Smooth muscle cell (in vitro differentiated cells): Measurements from ENCODE around the gene LGALS4. TPM values are rescaled to one million over a fixed set of nuclear protein-coding genes. Genes with fewer than 3 reads are reported as not detected.

Experiments used
- DNase-seq: peaks from one replicate; lab custom pipeline; 2025; ENCODE audit not compliant: unreplicated experiment; lab: John Stamatoyannopoulos, UW
- H2AFZ ChIP-seq: fragments of 200-600 bp; sonication (generic); 2 replicates; pipeline ENCODE4 v1.6.0; 2016; ENCODE audit warnings: antibody characterized with exemption, low read depth, mild to moderate bottlenecking
- H3F3A ChIP-seq: fragments of 200-600 bp; sonication (generic); 2 replicates; pipeline ENCODE4 v1.6.0; 2017; ENCODE audit warnings: antibody characterized with exemption, low read depth
- H3K27ac ChIP-seq: fragments of 200-600 bp; sonication (generic); 2 replicates; pipeline ENCODE4 v1.5.1; 2016; ENCODE audit warnings: low read depth, mild to moderate bottlenecking
- H3K27me3 ChIP-seq: fragments of 200-600 bp; sonication (generic); 2 replicates; pipeline ENCODE4 v1.6.1; 2016; ENCODE audit warnings: low read depth, mild to moderate bottlenecking
- H3K36me3 ChIP-seq: fragments of 200-600 bp; sonication (generic); 2 replicates; pipeline ENCODE4 v1.5.1; 2016; ENCODE audit warnings: low read depth
- H3K4me1 ChIP-seq: fragments of 200-600 bp; sonication (generic); 2 replicates; pipeline ENCODE4 v1.5.1; 2016; ENCODE audit warnings: low read depth
- H3K4me2 ChIP-seq: fragments of 200-600 bp; sonication (generic); 2 replicates; pipeline ENCODE4 v1.6.0; 2016; ENCODE audit warnings: mild to moderate bottlenecking
- H3K4me3 ChIP-seq: fragments of 200-600 bp; sonication (generic); 2 replicates; pipeline ENCODE4 v1.5.1; 2016; ENCODE audit warnings: mild to moderate bottlenecking
- H3K79me2 ChIP-seq: fragments of 200-600 bp; sonication (generic); 2 replicates; pipeline ENCODE4 v1.6.0; 2016; ENCODE audit warnings: low read depth, mild to moderate bottlenecking
- H3K9ac ChIP-seq: fragments of 200-600 bp; sonication (generic); 2 replicates; pipeline ENCODE4 v1.6.0; 2016; ENCODE audit warnings: low read depth
- H3K9me3 ChIP-seq: fragments of 200-600 bp; sonication (generic); replicated peaks from 2 replicates; pipeline ENCODE4 v1.5.1; 2016; ENCODE audit warnings: low read depth
- H4K20me1 ChIP-seq: fragments of 200-600 bp; sonication (generic); 2 replicates; pipeline ENCODE4 v1.6.0; 2016; ENCODE audit warnings: low read depth
- WGBS: methylation state at CpG from one replicate; pipeline ENCODE4 v1.1.7; 2016; ENCODE audit warnings: low lambda C conversion rate; 5-methylcytosine and 5-hydroxymethylcytosine counted together
- polyA plus RNA-seq: library from polyadenylated mRNA; unstranded; fragments of >200 nt; fragmentation: Nextera tagmentation; extraction: Ambion mirVana; gene quantifications from 2 replicates; pipeline ENCODE4 v1.2.1, GENCODE V29; 2016
- total RNA-seq: library from RNA; depleted of rRNA; stranded (reverse); fragments of >200 nt; gene quantifications from 2 replicates; pipeline ENCODE4 v1.2.3, GENCODE V29; 2014
- TF ChIP-seq, protein P1 (sequence below): fragments of 200-600 bp; sonication (generic); IDR thresholded peaks from 2 replicates; pipeline ENCODE4 v1.5.1; 2017; ENCODE audit warnings: borderline replicate concordance, mild to moderate bottlenecking, antibody characterized with exemption; ENCODE audit not compliant: insufficient read depth, poor library complexity, severe bottlenecking

LGALS4 gene
- total and polyA plus RNA-seq, 2 experiments from 2014 or later = 2.4 TPM; not detected in 1

DNA sequence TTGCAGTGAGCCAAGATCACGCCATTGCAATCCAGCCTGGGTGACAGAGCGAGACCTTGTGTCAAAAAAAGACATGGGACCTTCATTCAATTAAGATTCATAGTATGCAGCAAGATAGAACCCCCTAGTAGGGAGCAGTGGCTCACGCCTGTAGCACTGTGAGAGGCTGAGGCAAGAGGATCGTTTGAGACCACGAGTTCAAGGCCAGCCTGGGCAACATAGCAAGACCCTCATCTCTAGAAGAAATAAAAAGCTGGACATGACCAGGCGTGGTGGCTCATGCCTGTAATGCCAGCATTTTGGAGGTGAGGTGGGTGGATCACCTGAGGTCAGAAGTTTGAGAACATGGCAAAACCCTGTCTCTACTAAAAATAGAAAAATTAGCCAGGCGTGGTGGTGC is 32.3 kb downstream of the LGALS4 start:
- WGBS = 96% methylated on average over 7 of the region's 7 CpGs
- Histone ChIP-seq H3K9ac (no peak overlapping the region), H3K4me1 (no peaks in the 10 kb centered on the region), H3K9me3 (no peaks in the 10 kb centered on the region), H3K36me3 (no peaks in the 10 kb centered on the region), H3K27ac (no peak overlapping the region), H3K27me3 (no peaks in the 10 kb centered on the region), H3K4me3 (no peak overlapping the region), H3F3A (no peaks in the 10 kb centered on the region), H2AFZ (no peak overlapping the region), H3K79me2 (no peaks in the 10 kb centered on the region), H4K20me1 (no peaks in the 10 kb centered on the region), H3K4me2 (no peak overlapping the region)
- no peak for DNase-seq
- TF ChIP-seq, protein P1, sequence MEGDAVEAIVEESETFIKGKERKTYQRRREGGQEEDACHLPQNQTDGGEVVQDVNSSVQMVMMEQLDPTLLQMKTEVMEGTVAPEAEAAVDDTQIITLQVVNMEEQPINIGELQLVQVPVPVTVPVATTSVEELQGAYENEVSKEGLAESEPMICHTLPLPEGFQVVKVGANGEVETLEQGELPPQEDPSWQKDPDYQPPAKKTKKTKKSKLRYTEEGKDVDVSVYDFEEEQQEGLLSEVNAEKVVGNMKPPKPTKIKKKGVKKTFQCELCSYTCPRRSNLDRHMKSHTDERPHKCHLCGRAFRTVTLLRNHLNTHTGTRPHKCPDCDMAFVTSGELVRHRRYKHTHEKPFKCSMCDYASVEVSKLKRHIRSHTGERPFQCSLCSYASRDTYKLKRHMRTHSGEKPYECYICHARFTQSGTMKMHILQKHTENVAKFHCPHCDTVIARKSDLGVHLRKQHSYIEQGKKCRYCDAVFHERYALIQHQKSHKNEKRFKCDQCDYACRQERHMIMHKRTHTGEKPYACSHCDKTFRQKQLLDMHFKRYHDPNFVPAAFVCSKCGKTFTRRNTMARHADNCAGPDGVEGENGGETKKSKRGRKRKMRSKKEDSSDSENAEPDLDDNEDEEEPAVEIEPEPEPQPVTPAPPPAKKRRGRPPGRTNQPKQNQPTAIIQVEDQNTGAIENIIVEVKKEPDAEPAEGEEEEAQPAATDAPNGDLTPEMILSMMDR = no peak

DNA sequence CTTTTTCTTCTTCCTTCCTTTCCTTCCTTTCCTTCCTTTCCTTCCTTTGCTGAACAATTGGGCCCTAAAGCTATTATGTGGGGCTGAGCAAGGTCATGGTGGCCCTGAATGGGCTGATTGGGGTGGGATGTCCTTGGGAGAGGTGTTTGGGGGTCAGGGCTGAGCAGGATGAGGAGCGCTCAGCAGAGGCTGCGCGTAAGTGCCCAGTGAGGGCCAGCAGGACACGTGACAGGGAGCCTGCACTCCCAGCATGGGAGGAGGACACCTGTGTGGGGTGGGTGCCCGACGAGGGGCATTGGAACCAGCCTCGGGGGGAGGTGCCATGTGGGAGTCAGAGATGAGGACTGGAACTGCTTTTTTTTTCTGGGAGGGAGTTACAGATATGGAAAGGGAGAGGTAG is 34.0 kb downstream of the LGALS4 start:
- H3K9me3 ChIP-seq = no peaks in the 10 kb centered on the region
- H3F3A ChIP-seq = no peaks in the 10 kb centered on the region
- no peaks in the 10 kb centered on the region for H3K79me2 ChIP-seq
- no peak overlapping the region for H2AFZ ChIP-seq
- no peaks in the 10 kb centered on the region for H3K4me1 ChIP-seq
- TF ChIP-seq, protein P1 = no peak
- H3K4me2 ChIP-seq = no peak overlapping the region
- no peaks in the 10 kb centered on the region for H4K20me1 ChIP-seq
- H3K27me3 ChIP-seq = no peaks in the 10 kb centered on the region
- no peak overlapping the region for H3K27ac ChIP-seq
- no peak overlapping the region for H3K9ac ChIP-seq
- H3K4me3 ChIP-seq = no peak overlapping the region
- WGBS = 80% methylated on average over 7 of the region's 7 CpGs
- no peaks in the 10 kb centered on the region for H3K36me3 ChIP-seq
- DNase-seq = no peak

DNA sequence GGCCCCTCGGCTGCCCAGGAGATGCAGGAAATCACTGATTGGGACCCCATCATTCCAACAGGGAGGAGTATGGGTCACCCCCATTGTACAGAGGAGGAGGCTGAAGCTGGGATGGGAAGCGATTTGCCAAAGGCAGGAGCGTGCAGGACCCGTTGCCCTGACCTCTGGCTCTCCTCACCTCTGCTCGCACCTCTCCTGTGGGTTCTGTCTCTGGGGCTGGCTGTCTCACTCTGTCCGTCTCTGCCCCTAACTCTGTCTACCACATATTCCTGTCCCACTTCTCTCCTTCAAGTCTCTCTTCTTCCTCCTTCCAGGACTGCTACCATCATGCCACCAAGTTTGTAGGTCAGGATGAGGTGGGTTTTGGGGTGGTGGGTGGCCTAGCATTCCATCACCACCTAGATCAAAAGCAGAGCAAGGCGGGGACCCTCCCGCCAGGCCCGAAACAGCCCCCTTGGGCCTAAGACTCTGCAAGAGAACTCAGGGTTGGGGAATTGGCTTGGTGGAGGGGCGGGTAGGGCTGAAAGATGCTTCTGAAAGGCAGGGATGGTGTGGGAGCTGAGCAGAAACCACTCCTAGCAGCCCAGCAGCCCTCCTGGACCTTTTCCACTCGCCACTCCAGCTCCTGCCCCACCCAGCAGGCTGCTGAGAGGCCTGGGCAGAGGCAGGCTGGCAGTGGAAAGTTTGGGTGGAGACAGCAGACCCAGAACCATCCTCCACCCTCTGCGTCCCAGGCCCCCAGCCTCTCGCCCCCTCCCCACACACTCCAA is 38.4 kb downstream of the LGALS4 start:
- Histone ChIP-seq H3K27me3 (no peaks in the 10 kb centered on the region), H3K9me3 (no peaks in the 10 kb centered on the region), H3K79me2 (no peaks in the 10 kb centered on the region), H4K20me1 (no peaks in the 10 kb centered on the region), H3K4me2 (no peak overlapping the region), H3K4me1 (no peaks in the 10 kb centered on the region), H2AFZ (no peak overlapping the region), H3K9ac (no peak overlapping the region), H3K36me3 (no peaks in the 10 kb centered on the region), H3F3A (no peaks in the 10 kb centered on the region), H3K4me3 (no peak overlapping the region), H3K27ac (no peak overlapping the region)
- DNase-seq = no peak
- TF ChIP-seq, protein P1 = no peak
- WGBS = 88% methylated on average over 12 of the region's 13 CpGs
